Hepatocyte (in vitro differentiated cells): ENCODE measurements around the gene CELSR1.

ENCODE experiments used
- CTCF ChIP-seq: fragments of 200-600 bp; sonication (generic); IDR thresholded peaks from 2 replicates; pipeline ENCODE4 v1.5.1; 2016; ENCODE audit warnings: antibody characterized with exemption, mild to moderate bottlenecking; ENCODE audit not compliant: poor library complexity
- EZH2 ChIP-seq: fragments of 200-600 bp; sonication (generic); IDR thresholded peaks from 2 replicates; pipeline ENCODE4 v1.6.1; 2016; ENCODE audit warnings: antibody characterized with exemption, mild to moderate bottlenecking, borderline replicate concordance
- EZH2phosphoT487 ChIP-seq: fragments of 200-600 bp; sonication (generic); IDR thresholded peaks from one replicate; pipeline ENCODE4 v1.6.1; 2018; ENCODE audit warnings: antibody characterized with exemption, mild to moderate bottlenecking, low read depth, moderate library complexity; ENCODE audit not compliant: unreplicated experiment, severe bottlenecking

- TF ChIP-seq CTCF (no peak), EZH2 (no peak), EZH2phosphoT487 (no peak)
Measured at GRCh38 chr22:46406791-46407190, 130.6 kb downstream of the CELSR1 start.
